NCI-H128 (cell line): ENCODE results near the gene ALKBH5.

Experiments
- DNase-seq: peaks from one replicate; lab custom pipeline; 2025; ENCODE audit not compliant: unreplicated experiment; lab: John Stamatoyannopoulos, UW

The ALKBH5 gene

DNA sequence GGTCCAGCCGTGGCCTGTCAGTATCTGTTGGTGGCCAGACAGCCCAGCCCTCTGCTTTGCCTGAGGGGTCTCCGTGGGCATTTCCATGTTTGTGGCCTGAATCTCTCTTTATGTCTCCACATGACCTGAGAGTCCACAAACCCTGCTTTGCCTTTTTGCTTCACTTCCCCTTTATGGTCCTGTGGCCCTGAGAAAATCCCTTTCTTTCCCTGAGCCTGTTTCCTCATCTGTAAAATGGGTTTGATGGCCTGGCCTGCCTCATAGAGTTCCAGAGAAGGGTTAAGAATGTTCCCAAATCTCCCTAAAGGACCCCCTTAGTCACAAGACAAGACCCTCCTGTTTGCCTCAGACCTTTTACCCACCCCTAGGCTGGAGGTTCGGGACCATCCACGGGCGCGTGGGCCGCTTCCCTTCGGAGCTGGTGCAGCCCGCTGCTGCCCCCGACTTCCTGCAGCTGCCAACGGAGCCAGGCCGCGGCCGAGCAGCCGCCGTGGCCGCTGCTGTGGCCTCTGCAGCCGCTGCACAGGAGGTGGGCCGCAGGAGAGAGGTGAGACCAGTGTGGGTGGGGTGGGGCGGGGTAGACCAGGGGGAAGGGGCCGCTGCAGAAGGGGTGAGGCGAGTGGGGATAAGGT lies 26.2 kb upstream of the ALKBH5 start:
- DNase-seq = no peak

DNA sequence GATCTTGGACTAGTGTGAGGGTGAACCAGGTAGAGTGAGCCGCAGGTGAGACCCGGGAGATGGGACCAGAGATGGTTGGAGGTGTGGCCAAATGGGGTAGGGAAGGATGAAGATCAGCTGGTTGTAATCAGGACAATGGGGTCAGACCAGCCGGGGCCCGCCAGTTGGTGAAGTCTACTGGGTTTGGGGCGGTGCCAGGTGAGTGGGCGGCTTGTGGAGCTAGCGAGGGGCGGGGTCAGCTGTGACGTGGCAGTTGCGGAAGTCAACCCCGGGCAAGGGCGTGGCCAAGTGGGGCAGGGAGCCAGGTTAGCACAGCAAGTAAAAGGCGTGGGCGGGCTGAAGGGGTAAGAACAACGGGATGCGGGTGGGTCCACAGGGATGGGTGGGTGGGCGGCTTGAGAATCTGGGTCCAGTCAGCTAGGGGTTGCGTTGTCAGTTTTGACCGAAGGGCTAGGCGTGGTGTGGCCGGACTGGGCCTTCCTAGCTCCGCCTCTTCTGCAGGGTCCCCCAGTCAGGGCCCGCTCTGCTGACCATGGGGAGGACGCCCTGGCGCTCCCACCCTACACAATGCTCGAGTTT lies 25.5 kb upstream of the ALKBH5 start:
- no peak for DNase-seq

DNA sequence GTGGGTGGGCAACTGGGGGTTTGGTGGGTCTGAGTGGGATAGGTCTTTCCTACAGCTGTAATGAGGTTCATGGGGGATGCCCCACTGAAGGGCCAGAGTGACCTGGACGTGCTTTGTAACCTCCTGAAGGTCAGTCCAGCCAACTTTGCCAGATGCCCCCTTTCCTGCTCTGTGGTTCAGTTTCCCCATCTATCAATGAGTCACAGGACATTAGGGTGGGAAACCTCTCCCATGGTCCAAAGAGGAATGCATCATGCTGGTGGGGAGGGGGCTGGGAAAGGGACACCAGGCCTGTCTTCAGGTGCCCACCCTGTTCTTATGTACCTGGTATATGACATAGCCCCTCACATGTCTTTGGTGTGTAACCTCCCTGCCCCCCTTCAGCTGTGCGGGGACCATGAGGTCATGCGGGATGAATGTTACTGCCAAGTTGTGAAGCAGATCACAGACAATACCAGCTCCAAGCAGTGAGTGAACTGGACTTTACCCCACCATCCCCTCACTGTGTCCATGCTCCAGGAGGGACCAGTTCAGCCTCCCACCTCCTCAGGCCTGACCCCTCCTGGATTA lies 24.0 kb upstream of the ALKBH5 start:
- DNase-seq = no peak

- no peak for DNase-seq
These were observed 23.3 kb upstream of the ALKBH5 start for GRCh38 chr17:18160128-18160856.

DNA sequence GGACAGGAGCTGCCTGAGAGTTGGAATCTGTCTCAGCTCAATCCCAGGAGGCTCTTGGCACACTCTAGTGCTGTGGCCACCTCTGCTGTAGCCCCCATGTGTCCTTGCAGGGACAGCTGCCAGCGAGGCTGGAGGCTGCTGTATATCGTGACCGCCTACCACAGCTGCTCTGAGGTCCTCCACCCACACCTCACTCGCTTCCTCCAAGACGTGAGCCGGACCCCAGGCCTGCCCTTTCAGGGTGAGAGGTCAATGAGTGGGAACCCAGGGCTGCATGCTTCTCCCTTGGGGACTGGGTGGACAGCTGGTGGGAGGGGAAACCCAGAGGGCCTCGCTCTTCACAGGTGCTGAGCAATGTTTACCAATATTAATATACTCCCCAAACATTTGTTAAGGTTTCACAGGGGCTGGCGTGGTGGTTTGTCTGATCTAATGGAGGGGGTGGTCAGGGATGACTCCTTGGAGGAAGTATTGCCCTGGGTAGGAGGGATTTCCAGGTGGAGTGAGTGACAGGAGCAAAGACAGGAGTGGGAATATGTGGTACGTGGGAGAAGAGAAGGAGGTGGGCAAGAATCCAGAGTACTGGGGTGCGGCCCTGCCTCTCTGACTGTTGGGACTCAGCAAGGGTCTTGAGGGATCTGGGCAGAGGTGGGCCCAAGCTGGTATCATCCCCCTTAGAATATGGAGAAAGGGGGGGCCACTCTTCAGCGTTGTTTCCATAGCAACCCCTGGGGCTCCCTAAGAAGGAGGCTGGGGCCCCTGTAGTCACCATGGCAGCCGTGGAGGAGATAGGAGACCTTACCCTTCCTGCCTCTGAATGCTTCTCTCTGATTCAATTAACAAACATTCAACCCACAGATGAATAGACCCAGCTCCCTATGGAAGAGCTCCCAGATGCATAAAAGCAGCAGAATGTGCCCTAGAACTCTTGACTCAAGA lies 22.2 kb upstream of the ALKBH5 start:
- no peak for DNase-seq

- DNase-seq = no peak
These were observed 20.1 kb upstream of the ALKBH5 start for GRCh38 chr17:18163547-18163946.

DNA sequence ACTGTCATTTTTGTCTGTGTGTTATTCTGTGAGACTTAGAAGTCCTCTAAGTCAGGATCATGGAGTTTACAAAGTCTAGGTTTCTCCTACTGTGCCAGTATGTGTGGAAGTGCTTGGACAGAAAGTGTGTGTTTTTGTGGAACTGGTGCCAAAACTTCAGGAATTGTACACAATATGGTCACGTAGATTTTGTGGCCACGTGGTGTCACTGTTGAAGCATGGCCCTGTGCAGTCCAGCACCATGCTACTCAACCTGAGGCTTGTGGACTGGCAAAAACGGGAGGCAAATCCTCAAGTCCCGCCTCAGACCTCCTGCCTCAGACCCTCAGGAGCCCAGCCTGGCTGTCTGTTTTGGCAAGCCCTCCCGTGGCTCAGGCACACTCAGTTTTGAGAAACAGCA lies 16.7 kb upstream of the ALKBH5 start:
- no peak for DNase-seq

- no peak for DNase-seq
These were observed 16.2 kb upstream of the ALKBH5 start for GRCh38 chr17:18167421-18167820.

DNA sequence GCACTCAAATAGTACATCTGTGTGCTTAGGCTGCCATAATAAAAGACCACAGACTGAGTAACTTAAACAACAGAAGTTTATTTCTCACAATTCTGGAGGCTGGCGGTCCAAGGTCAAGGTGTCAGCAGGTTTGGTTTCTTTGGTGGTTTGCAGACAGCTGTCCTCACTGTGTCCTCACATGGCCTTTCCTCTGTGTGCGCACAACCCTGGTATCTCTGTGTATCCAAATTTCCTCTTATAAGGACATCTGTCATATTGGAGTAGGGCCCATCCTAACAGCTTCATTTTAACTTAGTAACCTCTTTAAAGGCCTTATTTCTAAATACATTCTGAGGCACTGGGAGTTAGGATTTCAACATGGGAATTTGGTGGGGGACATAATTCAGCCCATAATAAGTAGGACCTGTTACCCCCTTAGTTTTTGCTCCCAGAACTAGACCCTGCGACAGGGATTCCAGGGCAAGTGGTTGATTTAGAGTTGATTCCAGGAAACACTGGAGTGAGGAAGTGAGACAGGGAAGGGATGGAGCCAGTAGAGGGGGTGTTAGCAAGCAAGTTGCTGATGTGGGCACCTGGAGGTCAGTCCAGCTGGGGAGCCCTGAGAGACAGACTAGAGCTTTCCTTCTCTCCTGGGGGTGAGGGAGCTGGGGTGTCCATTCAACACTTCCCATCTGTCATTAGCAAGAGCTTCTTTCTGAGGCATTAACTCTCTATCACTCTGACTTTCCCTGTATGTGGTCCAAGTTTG lies 10.9 kb upstream of the ALKBH5 start:
- DNase-seq = no peak

DNA sequence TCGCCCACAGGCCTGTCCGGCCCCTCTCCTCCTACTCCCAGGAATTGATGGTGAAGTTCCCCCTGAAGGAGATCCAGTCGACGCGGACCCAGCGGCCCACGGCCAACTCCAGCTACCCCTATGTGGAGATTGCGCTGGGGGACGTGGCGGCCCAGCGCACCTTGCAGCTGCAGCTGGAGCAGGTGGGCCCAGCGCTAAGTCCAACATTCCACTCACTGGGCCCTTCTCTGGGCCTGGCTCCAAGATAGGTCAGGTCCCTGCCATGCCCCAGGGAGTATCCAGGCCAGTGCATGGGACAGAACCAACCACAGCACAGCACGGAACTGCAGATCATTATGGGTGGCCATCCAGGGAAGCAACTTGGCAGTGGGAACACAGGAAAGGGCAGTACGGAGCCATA lies 9.9 kb upstream of the ALKBH5 start:
- no peak for DNase-seq

GRCh38 chr17:18176176-18176575 lies 7.5 kb upstream of the ALKBH5 start:
- no peak for DNase-seq

GRCh38 chr17:18177133-18177532 lies 6.5 kb upstream of the ALKBH5 start:
- DNase-seq = no peak

- no peak for DNase-seq
These were observed 5.9 kb upstream of the ALKBH5 start for GRCh38 chr17:18177722-18178121.

- DNase-seq = no peak
These were observed 4.4 kb upstream of the ALKBH5 start for GRCh38 chr17:18179196-18179595.

- no peak for DNase-seq
These were observed 3.8 kb upstream of the ALKBH5 start for GRCh38 chr17:18179804-18180203.

DNA sequence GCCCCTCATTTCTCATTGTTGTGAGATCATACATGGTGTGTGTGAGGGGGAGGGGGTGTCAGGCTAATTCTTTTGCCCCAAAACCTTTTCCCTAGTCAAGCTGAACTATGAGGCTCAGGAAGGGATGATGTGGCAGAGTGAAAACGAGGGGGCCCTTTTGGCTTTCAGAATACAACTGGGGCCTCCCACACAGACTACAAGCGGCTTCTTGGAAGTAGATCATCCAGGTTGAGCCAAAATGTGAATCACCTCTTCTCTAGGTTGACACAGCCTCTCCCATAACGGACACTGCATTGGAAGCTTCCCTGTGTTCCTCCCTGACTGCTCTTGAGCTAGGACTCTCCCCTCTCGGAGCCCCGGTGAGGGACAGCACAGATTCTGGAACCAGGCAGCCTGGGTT lies 2.3 kb upstream of the ALKBH5 start:
- DNase-seq = no peak

DNA sequence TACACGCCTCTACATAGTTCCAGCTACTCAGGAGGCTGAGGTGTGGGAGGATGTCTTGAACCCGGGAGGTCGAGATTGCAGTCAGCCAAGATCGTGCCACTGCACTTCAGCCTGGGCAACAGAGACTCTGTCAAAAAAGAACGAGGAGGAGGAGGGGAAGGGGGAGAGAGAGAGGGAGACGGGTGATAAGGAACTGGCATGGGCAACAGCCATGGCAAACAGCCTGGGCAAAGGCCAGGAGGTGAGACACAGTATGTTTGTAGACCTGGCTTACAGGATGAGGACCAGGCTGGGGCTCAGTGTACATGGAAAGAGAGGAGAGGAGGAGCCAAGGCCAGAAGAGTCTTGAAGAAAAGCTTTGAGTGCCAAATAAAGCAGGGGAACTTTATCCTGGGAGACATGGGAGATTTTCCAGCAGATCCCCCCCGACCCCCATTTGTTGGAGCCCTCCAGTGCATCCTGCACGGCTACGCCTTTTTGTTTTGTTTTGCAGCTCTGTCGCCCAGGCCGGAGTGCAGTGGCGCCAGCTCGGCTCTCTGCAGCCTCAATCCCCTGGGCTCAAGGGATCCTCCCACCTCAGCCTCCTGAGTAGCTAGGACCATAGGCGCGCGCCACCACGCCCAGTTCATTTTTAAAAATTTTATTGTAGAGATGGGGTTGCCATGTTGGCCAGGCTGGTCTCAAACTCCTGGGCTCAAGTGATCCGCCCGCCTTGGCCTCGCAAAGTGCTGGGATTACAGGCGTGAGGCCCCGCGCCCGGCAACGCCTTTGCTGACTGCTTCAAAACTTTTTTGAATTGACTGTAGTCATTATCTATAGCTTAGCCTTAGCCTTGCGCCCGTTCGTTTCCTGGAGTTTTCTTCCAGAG lies 1.3 kb upstream of the ALKBH5 start:
- no peak for DNase-seq

- peak; percentile 67 for DNase-seq
These were observed 672 bp upstream of the ALKBH5 start for GRCh38 chr17:18182978-18183333.

DNA sequence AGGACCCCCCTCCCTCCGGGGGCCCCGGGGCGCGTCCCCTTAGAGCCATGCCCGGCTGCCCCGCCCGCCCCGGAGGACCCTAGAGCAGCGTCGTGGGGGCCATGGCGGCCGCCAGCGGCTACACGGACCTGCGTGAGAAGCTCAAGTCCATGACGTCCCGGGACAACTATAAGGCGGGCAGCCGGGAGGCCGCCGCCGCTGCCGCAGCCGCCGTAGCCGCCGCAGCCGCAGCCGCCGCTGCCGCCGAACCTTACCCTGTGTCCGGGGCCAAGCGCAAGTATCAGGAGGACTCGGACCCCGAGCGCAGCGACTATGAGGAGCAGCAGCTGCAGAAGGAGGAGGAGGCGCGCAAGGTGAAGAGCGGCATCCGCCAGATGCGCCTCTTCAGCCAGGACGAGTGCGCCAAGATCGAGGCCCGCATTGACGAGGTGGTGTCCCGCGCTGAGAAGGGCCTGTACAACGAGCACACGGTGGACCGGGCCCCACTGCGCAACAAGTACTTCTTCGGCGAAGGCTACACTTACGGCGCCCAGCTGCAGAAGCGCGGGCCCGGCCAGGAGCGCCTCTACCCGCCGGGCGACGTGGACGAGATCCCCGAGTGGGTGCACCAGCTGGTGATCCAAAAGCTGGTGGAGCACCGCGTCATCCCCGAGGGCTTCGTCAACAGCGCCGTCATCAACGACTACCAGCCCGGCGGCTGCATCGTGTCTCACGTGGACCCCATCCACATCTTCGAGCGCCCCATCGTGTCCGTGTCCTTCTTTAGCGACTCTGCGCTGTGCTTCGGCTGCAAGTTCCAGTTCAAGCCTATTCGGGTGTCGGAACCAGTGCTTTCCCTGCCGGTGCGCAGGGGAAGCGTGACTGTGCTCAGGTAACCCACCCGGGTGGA lies 759 bp downstream of the ALKBH5 start:
- no peak for DNase-seq
